ENCODE data around the gene CD58. TPM values are rescaled to one million over a fixed set of nuclear protein-coding genes. Genes with fewer than 3 reads are reported as not detected.
"Not testable (repeated sequence)": the region's sequence is repeated elsewhere in the genome, so short reads cannot be mapped to it uniquely, and the experiment has no call there.

The CD58 gene
- total and polyA plus RNA-seq, 9 of the 15 experiments (the other 6 are each of a cell fraction or from before 2014, with no cell fraction given), result 18.1 to 113 (median 37.4) TPM

- TF ChIP-seq MNT (conservative IDR thresholded peaks at IDR 0.05) (0 out of 4 replicates have a peak, but pooled peaks of 1 of the 2 experiments have one; percentile 33), TEAD1 (CRISPR knock-in tag; IDR thresholded peaks at IDR 0.05) (peak in 1 of 2 experiments; percentile 54; a peak in 1 of 4 replicates)
These were observed 25.3 kb upstream of the CD58 start (continued) for GRCh38 chr1:116595946-116596741.

GRCh38 chr1:116595065-116595840, 24.4 kb upstream of the CD58 start:
- in situ Hi-C loops (cut with MboI); H3K9me1 ChIP-seq (ENCODE audit: control insufficient read depth, insufficient read depth, low read length); H3K36me3 ChIP-seq (ENCODE audit: control insufficient read depth, insufficient read depth, low read length); H3K4me3 ChIP-seq; H3K79me2 ChIP-seq (ENCODE audit: control insufficient read depth, insufficient read depth, low read length); FAIRE-seq; H3K4me1 ChIP-seq (replicated peaks in 1 of 2; ENCODE audit: control insufficient read depth in 2 of 2, insufficient read depth in 2 of 2, low read length in 2 of 2); H3K27me3 ChIP-seq (ENCODE audit: control insufficient read depth in 2 of 2, insufficient read depth in 2 of 2, low read length in 2 of 2); H3K9ac ChIP-seq (ENCODE audit: insufficient read depth in 1 of 2, low read depth in 2 of 2, low read length in 2 of 2); H2AFZ ChIP-seq (ENCODE audit: low read depth, low read length); H4K20me1 ChIP-seq (replicated peaks; ENCODE audit: control insufficient read depth, insufficient read depth, low read length); H3K9me3 ChIP-seq (replicated peaks; ENCODE audit: control insufficient read depth, insufficient read depth, low read depth, low read length); H3K27ac ChIP-seq (ENCODE audit: extremely low read depth, low read depth, low read length); BruUV-seq (replicated peaks): not testable (repeated sequence)
- CTCF ChIA-PET (ENCODE audit: low intra/inter-chr PET ratio), result interaction anchor here (0.6 to 1.9 kb wide), 5 partner anchors 10 to 460 kb away, joined by 3 to 6 read pairs (median 3); no protein-coding TSS in a partner anchor
- WGBS (ENCODE audit: insufficient coverage, low coverage, missing lambda C conversion rate), result 39% methylated on average over 4 of the region's 4 CpGs
- DNase-seq (ENCODE audit: extremely low read depth in 1 of 4, low spot score in 3 of 4) (peak in 2 of 4 experiments; percentile 8 to 21), ATAC-seq (peak; percentile 73)
- TF ChIP-seq RFX1 (IDR thresholded peaks at IDR 0.05) (peak; percentile 86), C11orf30 (IDR thresholded peaks at IDR 0.05; ENCODE audit: low read depth) (peak; percentile 50), ZNF316 (IDR thresholded peaks at IDR 0.05) (peak; percentile 54; the same call in 1 of the 2 replicates), MAFG (tag; conservative IDR thresholded peaks at IDR 0.05) (0 out of 2 replicates have a peak, but pooled peaks have one; percentile 9), CTCF (IDR thresholded peaks at IDR 0.05 in 2 of 3, conservative IDR thresholded peaks at IDR 0.05 in 1 of 3; ENCODE audit: insufficient read depth in 2 of 3, low read depth in 1 of 3, low read length in 3 of 3) (peak; percentile 17 to 45 (median 36); a peak in 3 of 6 replicates)
- POLR2A ChIA-PET, result interaction anchor here (1.1 to 1.8 kb wide), 3 partner anchors 11 to 79 kb away, joined by 3 to 9 read pairs (median 4); no protein-coding TSS in a partner anchor
- intact Hi-C loops (cut with micrococcal nuclease), result loop anchor here (10.0 kb wide), 1 partner anchor 460 kb away; no protein-coding TSS in a partner anchor
- peak overlapping the region; percentile 86 for H3K4me2 ChIP-seq (ENCODE audit: insufficient read depth, low read length)

- BruUV-seq (replicated peaks); H2AFZ ChIP-seq (ENCODE audit: low read depth, low read length); FAIRE-seq; H3K9me1 ChIP-seq (ENCODE audit: control insufficient read depth, insufficient read depth, low read length); POLR2A ChIA-PET; H3K79me2 ChIP-seq (ENCODE audit: control insufficient read depth, insufficient read depth, low read length); H4K20me1 ChIP-seq (replicated peaks; ENCODE audit: control insufficient read depth, insufficient read depth, low read length); DNase-seq (ENCODE audit: extremely low read depth in 1 of 4, low spot score in 3 of 4); H3K27ac ChIP-seq (ENCODE audit: extremely low read depth, low read depth, low read length); ATAC-seq; H3K4me3 ChIP-seq; H3K36me3 ChIP-seq (ENCODE audit: control insufficient read depth, insufficient read depth, low read length); CTCF ChIA-PET (ENCODE audit: low intra/inter-chr PET ratio); H3K4me2 ChIP-seq (ENCODE audit: insufficient read depth, low read length); H3K27me3 ChIP-seq (ENCODE audit: control insufficient read depth in 2 of 2, insufficient read depth in 2 of 2, low read length in 2 of 2); H3K4me1 ChIP-seq (replicated peaks in 1 of 2; ENCODE audit: control insufficient read depth in 2 of 2, insufficient read depth in 2 of 2, low read length in 2 of 2); H3K9me3 ChIP-seq (replicated peaks; ENCODE audit: control insufficient read depth, insufficient read depth, low read depth, low read length); H3K9ac ChIP-seq (ENCODE audit: insufficient read depth in 1 of 2, low read depth in 2 of 2, low read length in 2 of 2); in situ Hi-C loops (cut with MboI): not testable (repeated sequence)
- intact Hi-C loops (cut with micrococcal nuclease), result loop anchor here (10.0 kb wide), 1 partner anchor 459 kb away; no protein-coding TSS in a partner anchor
- 85% methylated on average over 3 of the region's 3 CpGs for WGBS (ENCODE audit: insufficient coverage, low coverage, missing lambda C conversion rate)
These were observed 23.2 kb upstream of the CD58 start for GRCh38 chr1:116593977-116594376.
